ENCODE data around the gene LAMTOR4. TPM values are rescaled to one million over a fixed set of nuclear protein-coding genes. Genes with fewer than 3 reads are reported as not detected.

The LAMTOR4 gene
- 143 and 196 TPM in 2 replicates for total RNA-seq

GRCh38 chr7:100148559-100149328 lies at the start of gene LAMTOR4:
Gene LAMTOR4 (plus strand): TSS chr7:100148918. CDS start chr7:100148973, 55 bp downstream.

GRCh38 chr7:100101016-100101862 lies 47.5 kb upstream of the LAMTOR4 start, which contains the start of the genes AP4M1 and MCM7:
Gene AP4M1 (plus strand): TSS chr7:100101643. CDS start chr7:100101715, 72 bp downstream.
Gene MCM7 (minus strand): TSS chr7:100101397. CDS start chr7:100101294, 103 bp downstream.

GRCh38 chr7:100119072-100119969 lies 29.4 kb upstream of the LAMTOR4 start, which contains the start of the genes CNPY4 and TAF6:
Gene CNPY4 (plus strand): TSS chr7:100119634. CDS start chr7:100119745, 111 bp downstream.
Gene TAF6 (minus strand): TSS chr7:100119358. CDS start chr7:100114209, 5,149 bp downstream.

GRCh38 chr7:100126931-100127865 lies 21.5 kb upstream of the LAMTOR4 start, which contains the start of gene MBLAC1:
Gene MBLAC1 (plus strand): TSS chr7:100126967. CDS start chr7:100127396, 429 bp downstream.

GRCh38 chr7:100158229-100159098 lies 9.7 kb downstream of the LAMTOR4 start, which contains the start of gene TRAPPC14:
Gene TRAPPC14 (minus strand): TSS chr7:100158723. CDS start chr7:100158499, 224 bp downstream.

GRCh38 chr7:100177045-100178001 lies 28.6 kb downstream of the LAMTOR4 start, which contains the start of the genes GPC2 and STAG3:
Gene GPC2 (minus strand): TSS chr7:100177381. CDS start chr7:100177199, 182 bp downstream.
Gene STAG3 (plus strand): TSS chr7:100177918. CDS start chr7:100180557, 2,639 bp downstream.

Other genes starting within 250 kb of the LAMTOR4 start
- gene TRIM4, start 229.4 kb upstream of the LAMTOR4 start, total RNA-seq = 30.2 and 40.9 TPM in 2 replicates
- not detected in 2 replicates for gene GJC3, start 219.3 kb upstream of the LAMTOR4 start, total RNA-seq
- gene AZGP1, start 172.9 kb upstream of the LAMTOR4 start, total RNA-seq = 0.09 and 4.1 TPM in 2 replicates
- gene ZKSCAN1, start 133.3 kb upstream of the LAMTOR4 start, total RNA-seq = 16.1 and 22.1 TPM in 2 replicates
- gene ZSCAN21, start 99.1 kb upstream of the LAMTOR4 start, total RNA-seq = 11.3 and 19.2 TPM in 2 replicates
- 12.5 and 12.9 TPM in 2 replicates for gene ZNF3, start 67.2 kb upstream of the LAMTOR4 start, total RNA-seq
- gene COPS6, start 59.9 kb upstream of the LAMTOR4 start, total RNA-seq = 55.5 and 58.3 TPM in 2 replicates
- 14.5 and 19.7 TPM in 2 replicates for gene MCM7, start 47.5 kb upstream of the LAMTOR4 start, total RNA-seq
- gene AP4M1, start 47.3 kb upstream of the LAMTOR4 start, total RNA-seq = 17.5 and 18.7 TPM in 2 replicates
- gene TAF6, start 29.6 kb upstream of the LAMTOR4 start, total RNA-seq = 40.3 and 63.7 TPM in 2 replicates
- gene CNPY4, start 29.3 kb upstream of the LAMTOR4 start, total RNA-seq = 25.0 and 28.7 TPM in 2 replicates
- gene MBLAC1, start 22.0 kb upstream of the LAMTOR4 start, total RNA-seq = 3.1 and 3.2 TPM in 2 replicates
- 4.2 and 10.3 TPM in 2 replicates for gene TRAPPC14, start 9.8 kb downstream of the LAMTOR4 start, total RNA-seq
- gene GAL3ST4, start 19.7 kb downstream of the LAMTOR4 start, total RNA-seq = 2.0 and 4.5 TPM in 2 replicates
- gene GPC2, start 28.5 kb downstream of the LAMTOR4 start, total RNA-seq = 0.23 and 5.0 TPM in 2 replicates
- gene STAG3, start 29.0 kb downstream of the LAMTOR4 start, total RNA-seq = 0.17 and 0.23 TPM in 2 replicates
- gene PVRIG, start 71.0 kb downstream of the LAMTOR4 start, total RNA-seq = not detected in 2 replicates
- gene SPDYE3, start 158.8 kb downstream of the LAMTOR4 start, total RNA-seq = not detected in 2 replicates
- gene PILRB, start 209.2 kb downstream of the LAMTOR4 start, total RNA-seq = 6.8 and 12.7 TPM in 2 replicates
- 2.2 and 5.6 TPM in 2 replicates for gene PILRA, start 224.6 kb downstream of the LAMTOR4 start, total RNA-seq